CD4-positive, alpha-beta T cell treated with Interleukin-4 for 4 hours (primary cell): Measurements from ENCODE around the gene ARL3.
"Not testable (repeated sequence)": the region's sequence is repeated elsewhere in the genome, so short reads cannot be mapped to it uniquely, and the experiment has no call there.

Source experiments
- DNase-seq: peaks from one replicate; pipeline ENCODE4 v3.0.0-alpha.2; 2020

ARL3 gene

GRCh38 chr10:102670065-102670670 lies 44.0 kb downstream of the ARL3 start:
- no peak for DNase-seq

- DNase-seq: no peak
These were observed 44.8 kb downstream of the ARL3 start for GRCh38 chr10:102669206-102670064.

DNA sequence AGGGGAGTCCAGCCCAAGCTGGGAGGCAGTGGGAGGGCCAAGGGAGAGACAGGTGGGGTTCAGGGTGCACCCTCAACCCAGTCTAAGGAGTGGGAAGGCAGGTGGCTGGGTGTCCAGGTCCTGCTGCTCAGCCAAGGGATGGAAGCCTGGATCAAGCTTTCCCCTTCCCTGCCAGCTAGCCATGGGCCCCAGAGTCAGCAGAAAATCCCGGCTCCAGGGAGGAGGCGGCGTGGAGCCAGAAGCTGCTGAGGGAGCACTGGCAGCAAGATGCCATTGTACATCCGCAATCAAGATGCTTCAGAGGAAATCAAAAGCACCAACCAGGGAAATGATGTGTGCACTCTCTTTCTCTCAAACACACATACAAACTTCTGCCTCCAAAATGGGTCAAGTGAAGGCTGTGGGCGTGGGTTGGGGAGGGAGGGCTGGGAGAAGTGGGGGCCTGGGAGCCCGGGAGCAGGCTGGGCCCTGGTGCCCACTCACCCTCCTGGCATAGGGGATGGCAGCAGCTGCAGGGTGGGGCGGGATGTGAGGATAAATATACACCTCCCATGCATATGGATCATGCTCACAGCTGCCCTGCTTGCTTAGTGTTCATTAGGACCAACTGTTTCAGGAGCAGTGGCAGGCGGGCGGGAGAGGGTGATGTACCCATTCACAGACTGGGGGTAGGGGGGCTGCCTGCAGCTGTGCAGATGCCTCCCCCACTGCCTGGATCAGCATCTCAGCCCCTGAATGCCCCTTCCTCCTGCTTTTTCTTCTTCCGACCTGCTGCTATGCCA lies 45.7 kb downstream of the ARL3 start:
- no peak for DNase-seq

GRCh38 chr10:102667411-102667810 lies 46.8 kb downstream of the ARL3 start:
- not testable (repeated sequence) for DNase-seq

DNA sequence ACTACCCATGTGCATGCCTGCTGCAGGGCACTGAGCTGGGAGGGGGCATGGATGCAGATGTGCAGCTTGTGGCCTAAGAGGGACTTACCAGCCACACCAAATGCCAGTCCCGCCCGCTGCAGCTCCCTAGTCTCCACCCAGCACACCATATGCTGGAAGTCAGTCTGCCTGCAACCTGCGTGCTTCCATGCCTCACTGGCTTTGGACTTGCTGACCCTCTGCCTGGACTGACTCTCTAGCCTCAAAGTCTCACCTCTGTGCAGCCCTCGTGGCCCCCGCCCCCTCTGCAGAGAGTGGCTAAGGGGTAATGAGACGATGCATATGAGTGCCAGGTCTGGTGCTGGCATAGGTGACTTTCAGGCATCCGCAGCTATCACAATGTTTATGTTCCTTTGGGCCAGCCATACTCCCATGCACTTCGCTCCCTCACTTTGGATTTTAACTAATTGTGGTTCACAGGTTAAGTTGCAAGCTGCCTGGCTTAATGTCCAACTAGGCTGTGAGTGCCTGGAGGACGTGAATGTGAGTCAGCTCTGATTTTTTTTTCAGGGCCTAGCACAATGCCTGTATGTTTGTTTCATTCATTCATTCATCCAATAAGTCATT lies 48.2 kb downstream of the ARL3 start:
- DNase-seq: no peak

DNA sequence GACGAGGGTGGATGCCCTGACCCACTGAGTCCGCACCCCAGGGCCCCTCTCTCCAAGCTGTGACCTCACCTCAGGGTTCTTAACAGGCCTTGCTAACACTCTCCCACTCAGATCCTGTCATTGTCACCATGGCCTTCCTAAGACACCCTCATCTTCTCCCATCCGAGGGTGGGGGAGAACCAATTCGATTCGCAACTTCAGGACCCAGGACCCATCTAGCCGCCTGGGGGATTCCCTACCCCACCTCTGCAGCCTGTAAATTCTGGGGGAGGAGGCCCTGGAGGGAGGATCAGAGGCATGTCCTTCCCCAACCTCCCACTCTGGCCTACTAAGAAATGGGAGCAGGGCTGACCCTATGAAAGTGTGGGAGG lies 52.6 kb downstream of the ARL3 start:
- DNase-seq: no peak

- DNase-seq: peak; percentile 53
These were observed 53.1 kb downstream of the ARL3 start for GRCh38 chr10:102660888-102661657.

- no peak for DNase-seq
These were observed 55.4 kb downstream of the ARL3 start for GRCh38 chr10:102658802-102659201.

- no peak for DNase-seq
These were observed 56.0 kb downstream of the ARL3 start for GRCh38 chr10:102657984-102658724.

GRCh38 chr10:102657451-102657850 lies 56.7 kb downstream of the ARL3 start:
- DNase-seq: no peak

- DNase-seq: no peak
These were observed 57.3 kb downstream of the ARL3 start for GRCh38 chr10:102656791-102657371.

- no peak for DNase-seq
These were observed 58.2 kb downstream of the ARL3 start for GRCh38 chr10:102656026-102656425.

DNA sequence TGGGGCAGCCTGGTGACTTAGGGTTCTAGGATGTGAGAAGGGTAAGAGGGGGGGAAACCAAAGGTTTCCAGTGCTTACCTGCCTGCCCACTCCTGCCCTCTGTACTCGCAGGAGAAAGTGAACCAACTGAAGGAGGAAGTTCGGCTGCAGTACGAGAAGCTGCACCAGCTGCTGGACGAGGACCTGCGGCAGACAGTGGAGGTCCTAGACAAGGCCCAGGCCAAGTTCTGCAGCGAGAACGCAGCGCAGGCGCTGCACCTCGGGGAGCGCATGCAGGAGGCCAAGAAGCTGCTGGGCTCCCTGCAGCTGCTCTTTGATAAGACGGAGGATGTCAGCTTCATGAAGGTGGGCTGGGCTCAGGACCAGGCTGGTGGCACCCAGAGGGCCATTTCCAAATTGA lies 59.2 kb downstream of the ARL3 start:
- DNase-seq: no peak

DNA sequence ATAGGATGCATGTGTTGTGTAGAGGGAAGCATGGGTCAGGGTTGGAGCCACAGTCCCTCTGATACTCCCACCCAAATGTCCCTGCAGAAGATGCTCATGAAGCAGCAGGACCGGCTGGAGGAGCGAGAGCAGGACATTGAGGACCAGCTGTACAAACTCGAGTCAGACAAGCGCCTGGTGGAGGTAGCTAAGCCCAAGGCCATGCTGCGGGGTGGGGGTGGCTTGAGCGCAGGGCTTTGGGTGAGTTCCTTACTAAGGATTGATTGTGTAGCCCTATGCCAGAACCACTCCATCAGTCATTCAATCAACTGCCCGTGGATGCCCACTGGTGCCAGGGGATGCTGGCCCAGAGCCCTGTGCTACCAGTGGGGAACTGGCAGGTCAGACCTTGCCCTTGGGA lies 59.6 kb downstream of the ARL3 start:
- DNase-seq: no peak

- DNase-seq: no peak
These were observed 61.1 kb downstream of the ARL3 start for GRCh38 chr10:102653060-102653459.

GRCh38 chr10:102652170-102652916 lies 61.9 kb downstream of the ARL3 start:
- DNase-seq: peak; percentile 35

DNA sequence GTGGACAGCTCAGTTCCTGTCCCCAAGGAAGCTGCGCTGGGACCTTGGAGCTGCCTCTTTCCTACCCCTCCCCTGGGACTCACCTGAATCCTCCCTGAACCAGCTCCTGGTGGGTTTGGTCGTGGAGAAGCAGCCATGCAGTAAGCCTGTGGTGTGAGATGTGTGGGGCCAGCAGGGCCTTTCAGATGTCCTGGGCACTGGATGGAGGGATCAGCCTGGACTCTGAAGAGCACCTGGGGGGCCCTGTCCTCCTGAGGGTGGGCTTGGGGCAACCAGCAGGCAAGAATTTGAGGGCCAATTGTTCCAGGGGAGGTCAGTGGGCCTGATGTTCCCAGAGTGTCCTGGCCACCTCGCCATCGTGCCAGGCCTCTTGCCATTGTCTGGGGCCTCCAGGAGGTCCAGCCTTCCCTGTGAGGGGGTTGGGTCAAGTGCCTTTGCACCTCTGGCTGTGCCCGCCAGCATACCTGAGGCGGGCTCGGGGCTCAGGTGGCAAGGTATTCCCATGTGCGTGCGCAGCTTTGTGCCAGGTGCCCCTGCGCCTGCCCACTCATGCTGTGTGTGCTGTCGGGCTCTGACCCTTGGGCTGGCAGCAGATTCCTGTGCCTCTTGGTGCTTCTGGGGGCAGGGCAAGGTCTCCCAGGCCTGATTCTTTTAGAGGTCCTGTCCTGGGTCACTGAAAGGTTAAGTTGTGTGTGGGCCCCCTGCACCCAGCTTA lies 62.6 kb downstream of the ARL3 start:
- DNase-seq: no peak

DNA sequence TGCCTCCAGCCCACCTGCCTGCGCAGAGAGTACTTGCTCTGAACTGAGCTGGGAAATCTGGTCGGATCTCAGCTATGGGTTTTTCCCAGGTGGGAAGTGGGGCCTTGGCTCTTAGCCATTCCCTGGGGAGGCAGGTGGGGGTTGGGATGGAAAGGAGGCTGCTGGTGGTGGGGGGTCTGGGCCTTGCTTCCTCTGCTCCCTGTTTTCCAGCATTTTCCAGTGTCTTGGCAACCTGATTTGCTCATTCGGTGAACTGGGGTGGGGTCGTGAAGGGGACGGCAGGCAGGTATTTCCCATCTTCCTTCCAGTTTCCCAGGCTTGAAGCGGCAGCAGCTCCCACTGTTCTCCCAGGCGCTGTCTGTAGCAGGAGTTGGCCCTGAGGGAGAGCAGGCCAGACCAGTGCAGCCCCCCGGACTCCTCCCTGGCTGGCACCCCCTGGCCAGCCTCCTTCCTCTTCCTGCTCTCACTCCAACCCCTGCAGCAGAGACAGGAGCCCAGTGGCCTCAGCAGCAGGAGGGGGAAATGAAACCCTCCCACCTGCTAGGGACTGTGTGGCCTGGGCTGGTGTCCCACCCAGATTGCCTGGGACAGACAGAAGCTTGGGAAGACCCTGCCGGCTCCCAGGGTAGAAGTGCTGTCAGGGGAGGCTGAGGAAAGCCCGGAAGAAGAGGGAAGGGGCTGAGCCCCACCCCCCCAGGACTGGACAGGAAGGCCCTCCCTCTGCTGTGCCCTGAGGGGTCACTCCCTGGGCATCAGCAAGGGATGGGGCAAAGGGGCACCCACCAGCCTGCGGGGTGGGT lies 63.3 kb downstream of the ARL3 start:
- no peak for DNase-seq
